ENCODE data around the gene SOWAHC. TPM values are rescaled to one million over a fixed set of nuclear protein-coding genes. Genes with fewer than 3 reads are reported as not detected.

The SOWAHC gene
- total and polyA plus RNA-seq, 2 of the 13 experiments (the other 11 are each of a cell fraction or from before 2014, with no cell fraction given) = 21.2 to 22.5 TPM

GRCh38 chr2:109595644-109596043 lies 18.5 kb upstream of the SOWAHC start:
- CTCF ChIA-PET (ENCODE audit: low intra/inter-chr PET ratio, low total read pairs) = no interaction called here
- Histone ChIP-seq H4K20me1 (ENCODE audit: insufficient read depth, low read length) (peaks cover 4% of the 10 kb centered on the region), H3K9ac (ENCODE audit: insufficient read depth, low read depth, low read length) (no peak overlapping the region), H3K4me1 (ENCODE audit: insufficient read depth, low read length) (peaks cover 11% of the 10 kb centered on the region; the same call in 1 of the 2 replicates), H3K4me3 (replicated peaks in 1 of 3; ENCODE audit: insufficient read depth in 1 of 3, low read depth in 2 of 3, low read length in 3 of 3) (no peak overlapping the region), H3K9me3 (ENCODE audit: low read length) (no peaks in the 10 kb centered on the region), H3K36me3 (replicated peaks in 1 of 2; ENCODE audit: control insufficient read depth in 1 of 2, insufficient read depth in 2 of 2, low read length in 2 of 2) (peaks cover 1 to 36% of the 10 kb centered on the region in 2 experiments; a peak in 2 of 5 replicates), H3K27ac (ENCODE audit: extremely low read length, insufficient read depth, low read length) (no peak overlapping the region), H3K4me2 (ENCODE audit: low read depth, low read length) (no peak overlapping the region), H3K79me2 (ENCODE audit: insufficient read depth, low read length) (peaks cover 68% of the 10 kb centered on the region), H2AFZ (ENCODE audit: low read length) (no peak overlapping the region), H3K27me3 (ENCODE audit: control insufficient read depth in 1 of 2, insufficient read depth in 2 of 2, low read length in 2 of 2) (no peaks in the 10 kb centered on the region)
- no peak for ATAC-seq
- TF ChIP-seq NFE2L2 (IDR thresholded peaks at IDR 0.05; ENCODE audit: low read length) (no peak), ZKSCAN5 (CRISPR knock-in tag; IDR thresholded peaks at IDR 0.05) (no peak), YEATS4 (CRISPR knock-in tag; IDR thresholded peaks at IDR 0.05; ENCODE audit: borderline replicate concordance) (no peak), TCF7L2 (IDR thresholded peaks at IDR 0.05; ENCODE audit: low read depth, low read length) (no peak), ATF7-NPFF (CRISPR knock-in tag; IDR thresholded peaks at IDR 0.05; ENCODE audit: low read depth) (no peak), REPIN1 (CRISPR knock-in tag; IDR thresholded peaks at IDR 0.05; ENCODE audit: borderline replicate concordance, low read depth) (no peak)
- DNase-seq (ENCODE audit: low spot score) = no peak
- intact Hi-C loops (cut with micrococcal nuclease; ENCODE audit: unreplicated experiment) = no loop called here
- WGBS (ENCODE audit: low lambda C conversion rate) = 95% methylated on average over 4 of the region's 4 CpGs
- FAIRE-seq = no peak
- in situ Hi-C loops (cut with HindIII; ENCODE audit: extremely low pct_ligation_motif_present, low pct_unique_long_range_greater_than_20kb) = no loop called here
- BruUV-seq (replicated peaks) = no TSS peak
- POLR2A ChIA-PET = no interaction called here

GRCh38 chr2:109597283-109597682 lies 16.9 kb upstream of the SOWAHC start:
- intact Hi-C loops (cut with micrococcal nuclease; ENCODE audit: unreplicated experiment) (no loop called here), in situ Hi-C loops (cut with HindIII; ENCODE audit: extremely low pct_ligation_motif_present, low pct_unique_long_range_greater_than_20kb) (no loop called here)
- Histone ChIP-seq H3K79me2 (ENCODE audit: insufficient read depth, low read length) (peaks cover 83% of the 10 kb centered on the region), H3K9ac (ENCODE audit: insufficient read depth, low read depth, low read length) (no peak overlapping the region), H3K4me2 (ENCODE audit: low read depth, low read length) (no peak overlapping the region), H3K4me1 (ENCODE audit: insufficient read depth, low read length) (peaks cover 21% of the 10 kb centered on the region), H3K36me3 (replicated peaks in 1 of 2; ENCODE audit: control insufficient read depth in 1 of 2, insufficient read depth in 2 of 2, low read length in 2 of 2) (peaks cover 1 to 28% of the 10 kb centered on the region in 2 experiments; a peak in 3 of 5 replicates), H4K20me1 (ENCODE audit: insufficient read depth, low read length) (peaks cover 4% of the 10 kb centered on the region), H3K9me3 (ENCODE audit: low read length) (no peaks in the 10 kb centered on the region), H3K27me3 (ENCODE audit: control insufficient read depth in 1 of 2, insufficient read depth in 2 of 2, low read length in 2 of 2) (no peaks in the 10 kb centered on the region), H3K27ac (ENCODE audit: extremely low read length, insufficient read depth, low read length) (no peak overlapping the region), H2AFZ (ENCODE audit: low read length) (no peak overlapping the region), H3K4me3 (replicated peaks in 1 of 3; ENCODE audit: insufficient read depth in 1 of 3, low read depth in 2 of 3, low read length in 3 of 3) (no peak overlapping the region)
- FAIRE-seq (no peak), DNase-seq (ENCODE audit: low spot score) (no peak), ATAC-seq (no peak)
- CTCF ChIA-PET (ENCODE audit: low intra/inter-chr PET ratio, low total read pairs) = no interaction called here
- BruUV-seq (replicated peaks) = TSS peak; percentile 15
- TF ChIP-seq CCAR2 (optimal IDR thresholded peaks at IDR 0.05; ENCODE audit: low read depth, low read length) (no peak), KMT2A (CRISPR knock-in tag; IDR thresholded peaks at IDR 0.05) (no peak), ZNF761 (CRISPR knock-in tag; conservative IDR thresholded peaks at IDR 0.05) (no peak), TFAP4 (IDR thresholded peaks at IDR 0.05; ENCODE audit: borderline replicate concordance, low read depth) (no peak), CHD2 (IDR thresholded peaks at IDR 0.05; ENCODE audit: low read depth, low read length) (no peak), ZNF12 (CRISPR knock-in tag; IDR thresholded peaks at IDR 0.05) (no peak), ZNF781 (CRISPR knock-in tag; IDR thresholded peaks at IDR 0.05; ENCODE audit: borderline replicate concordance, not compliant biosample characterization) (no peak), MIER3 (CRISPR knock-in tag; IDR thresholded peaks at IDR 0.05; ENCODE audit: borderline replicate concordance) (no peak), GATAD1 (CRISPR knock-in tag; IDR thresholded peaks at IDR 0.05) (no peak), ZIK1 (CRISPR knock-in tag; IDR thresholded peaks at IDR 0.05; ENCODE audit: borderline replicate concordance, low read depth) (no peak), ZBTB39 (CRISPR knock-in tag; IDR thresholded peaks at IDR 0.05) (no peak)
- POLR2A ChIA-PET = interaction anchor here (1.4 kb wide), 1 partner anchor 48 kb away, joined by 4 read pairs; no protein-coding TSS in a partner anchor
- whole genome bisulfite sequencing (ENCODE audit: low lambda C conversion rate) = 93% methylated on average over 3 of the region's 3 CpGs
